ENCODE data around the gene LAMB4. TPM values are rescaled to one million over a fixed set of nuclear protein-coding genes. Genes with fewer than 3 reads are reported as not detected.

LAMB4 gene
- total RNA-seq, 2 experiments from 2014 or later = 0.08 to 0.11 TPM

DNA sequence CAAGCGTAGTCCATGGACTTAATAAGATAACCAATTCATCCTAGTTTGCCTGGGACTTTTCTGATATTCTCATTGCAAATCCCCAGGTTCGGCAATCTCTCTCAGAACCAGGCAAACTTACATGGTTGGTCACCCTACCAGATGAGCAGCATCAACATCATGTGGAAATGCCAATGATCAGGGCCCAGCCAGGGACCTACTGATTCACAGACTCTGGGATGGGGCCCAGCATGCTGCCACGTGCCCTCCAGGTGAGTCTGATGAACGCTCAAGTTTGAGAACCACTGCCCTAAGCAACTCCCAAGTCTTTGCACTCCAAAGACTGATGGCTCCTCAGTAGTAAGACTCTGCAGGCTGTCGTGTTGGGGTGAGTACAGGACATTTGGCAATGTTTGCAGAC, 2.7 kb downstream of the LAMB4 start:
- no peaks in the 10 kb centered on the region for H3K9me3 Mint-ChIP-seq

GRCh38 chr7:108124820-108125219, 5.3 kb downstream of the LAMB4 start:
- Mint-ChIP-seq H3K27me3 (no peaks in the 10 kb centered on the region), H3K9me3 (no peaks in the 10 kb centered on the region), H3K4me1 (ENCODE audit: low read depth) (no peaks in the 10 kb centered on the region), H3K36me3 (ENCODE audit: low read depth) (no peaks in the 10 kb centered on the region), H3K4me3 (no peak overlapping the region), H3K27ac (no peak overlapping the region)
- Histone ChIP-seq H3K4me3 (ENCODE audit: low read length) (no peak overlapping the region), H3K4me1 (ENCODE audit: insufficient read depth, low read length) (no peaks in the 10 kb centered on the region), H3K27me3 (ENCODE audit: control insufficient read depth in 1 of 2, insufficient read depth in 2 of 2, low read length in 2 of 2) (no peaks in the 10 kb centered on the region), H3K9me3 (ENCODE audit: control insufficient read depth in 1 of 2, insufficient read depth in 1 of 2, low read length in 2 of 2) (no peaks in the 10 kb centered on the region), H3K27ac (ENCODE audit: low read depth in 1 of 2, low read length in 2 of 2) (no peak overlapping the region), H3K36me3 (ENCODE audit: insufficient read depth, low read length) (no peaks in the 10 kb centered on the region)
- intact Hi-C loops (cut with DNase I, micrococcal nuclease) = no loop called here
- CTCF ChIA-PET = no interaction called here
- TF ChIP-seq, protein P1, sequence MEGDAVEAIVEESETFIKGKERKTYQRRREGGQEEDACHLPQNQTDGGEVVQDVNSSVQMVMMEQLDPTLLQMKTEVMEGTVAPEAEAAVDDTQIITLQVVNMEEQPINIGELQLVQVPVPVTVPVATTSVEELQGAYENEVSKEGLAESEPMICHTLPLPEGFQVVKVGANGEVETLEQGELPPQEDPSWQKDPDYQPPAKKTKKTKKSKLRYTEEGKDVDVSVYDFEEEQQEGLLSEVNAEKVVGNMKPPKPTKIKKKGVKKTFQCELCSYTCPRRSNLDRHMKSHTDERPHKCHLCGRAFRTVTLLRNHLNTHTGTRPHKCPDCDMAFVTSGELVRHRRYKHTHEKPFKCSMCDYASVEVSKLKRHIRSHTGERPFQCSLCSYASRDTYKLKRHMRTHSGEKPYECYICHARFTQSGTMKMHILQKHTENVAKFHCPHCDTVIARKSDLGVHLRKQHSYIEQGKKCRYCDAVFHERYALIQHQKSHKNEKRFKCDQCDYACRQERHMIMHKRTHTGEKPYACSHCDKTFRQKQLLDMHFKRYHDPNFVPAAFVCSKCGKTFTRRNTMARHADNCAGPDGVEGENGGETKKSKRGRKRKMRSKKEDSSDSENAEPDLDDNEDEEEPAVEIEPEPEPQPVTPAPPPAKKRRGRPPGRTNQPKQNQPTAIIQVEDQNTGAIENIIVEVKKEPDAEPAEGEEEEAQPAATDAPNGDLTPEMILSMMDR (IDR thresholded peaks at IDR 0.05) = no peak
- DNase-seq (no peak), ATAC-seq (ENCODE audit: poor library complexity) (no peak)
- POLR2A ChIA-PET = no interaction called here

More for the DNA sequence above, 2.7 kb downstream of the LAMB4 start:
- Histone ChIP-seq H3K27me3 (ENCODE audit: control insufficient read depth in 1 of 2, insufficient read depth in 2 of 2, low read length in 2 of 2) (no peaks in the 10 kb centered on the region), H3K4me1 (ENCODE audit: insufficient read depth, low read length) (no peaks in the 10 kb centered on the region), H3K27ac (ENCODE audit: low read depth in 1 of 2, low read length in 2 of 2) (no peak overlapping the region), H3K36me3 (ENCODE audit: insufficient read depth, low read length) (no peaks in the 10 kb centered on the region), H3K9me3 (ENCODE audit: control insufficient read depth in 1 of 2, insufficient read depth in 1 of 2, low read length in 2 of 2) (no peaks in the 10 kb centered on the region), H3K4me3 (ENCODE audit: low read length) (no peak overlapping the region)
- Mint-ChIP-seq H3K27me3 (no peaks in the 10 kb centered on the region), H3K4me3 (no peak overlapping the region), H3K36me3 (ENCODE audit: low read depth) (no peaks in the 10 kb centered on the region), H3K4me1 (ENCODE audit: low read depth) (no peaks in the 10 kb centered on the region), H3K27ac (no peak overlapping the region)
- ATAC-seq (ENCODE audit: poor library complexity) = no peak
- TF ChIP-seq, protein P1 (IDR thresholded peaks at IDR 0.05) = no peak
- intact Hi-C loops (cut with DNase I, micrococcal nuclease) = no loop called here
- DNase-seq = no peak
- CTCF ChIA-PET = no interaction called here
- POLR2A ChIA-PET = no interaction called here

- TF ChIP-seq, protein P1 (IDR thresholded peaks at IDR 0.05) = no peak
- no peaks in the 10 kb centered on the region for H3K4me1 ChIP-seq (ENCODE audit: insufficient read depth, low read length)
- H3K36me3 ChIP-seq (ENCODE audit: insufficient read depth, low read length) = no peaks in the 10 kb centered on the region
- CTCF ChIA-PET = no interaction called here
- POLR2A ChIA-PET = no interaction called here
- Mint-ChIP-seq H3K4me1 (ENCODE audit: low read depth) (no peaks in the 10 kb centered on the region), H3K4me3 (no peak overlapping the region), H3K27me3 (no peaks in the 10 kb centered on the region), H3K27ac (no peak overlapping the region), H3K9me3 (no peaks in the 10 kb centered on the region), H3K36me3 (ENCODE audit: low read depth) (no peaks in the 10 kb centered on the region)
- no peaks in the 10 kb centered on the region for H3K9me3 ChIP-seq (ENCODE audit: control insufficient read depth in 1 of 2, insufficient read depth in 1 of 2, low read length in 2 of 2)
- DNase-seq (no peak), ATAC-seq (ENCODE audit: poor library complexity) (no peak)
- no peaks in the 10 kb centered on the region for H3K27me3 ChIP-seq (ENCODE audit: control insufficient read depth in 1 of 2, insufficient read depth in 2 of 2, low read length in 2 of 2)
- H3K4me3 ChIP-seq (ENCODE audit: low read length) = no peak overlapping the region
- no peak overlapping the region for H3K27ac ChIP-seq (ENCODE audit: low read depth in 1 of 2, low read length in 2 of 2)
- intact Hi-C loops (cut with DNase I, micrococcal nuclease) = no loop called here
These were observed 8.0 kb downstream of the LAMB4 start for GRCh38 chr7:108122181-108122580.
